ENCODE data around the gene LGALS16. TPM values are rescaled to one million over a fixed set of nuclear protein-coding genes. Genes with fewer than 3 reads are reported as not detected.
"Not testable (repeated sequence)": the region's sequence is repeated elsewhere in the genome, so short reads cannot be mapped to it uniquely, and the experiment has no call there.

LGALS16 gene
- not detected for total RNA-seq

DNA sequence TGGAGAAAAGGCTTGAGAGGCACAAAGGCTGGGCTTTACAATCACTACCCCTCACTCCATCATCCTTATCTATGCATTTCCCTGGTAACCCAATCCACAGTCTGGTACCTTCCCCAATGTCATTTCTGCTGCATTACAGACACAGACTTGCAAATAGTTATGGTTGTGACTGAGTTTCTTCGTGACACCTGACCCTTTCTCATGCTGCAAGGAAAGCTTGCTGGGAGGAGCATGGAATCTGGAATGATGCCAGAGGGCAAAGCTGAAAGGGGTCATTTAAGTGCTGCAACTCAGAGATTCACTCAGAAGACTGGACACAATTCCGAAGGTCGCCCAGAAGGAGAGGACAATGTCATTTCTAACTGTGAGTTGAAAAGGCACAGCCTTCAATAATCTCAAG is at the start of gene LGALS16:
Gene LGALS16, plus strand, starts transcription at position 301 of the 400 bp plus-strand sequence. Its CDS starts 49 bp downstream, at position 350.
- ATAC-seq: no peak

DNA sequence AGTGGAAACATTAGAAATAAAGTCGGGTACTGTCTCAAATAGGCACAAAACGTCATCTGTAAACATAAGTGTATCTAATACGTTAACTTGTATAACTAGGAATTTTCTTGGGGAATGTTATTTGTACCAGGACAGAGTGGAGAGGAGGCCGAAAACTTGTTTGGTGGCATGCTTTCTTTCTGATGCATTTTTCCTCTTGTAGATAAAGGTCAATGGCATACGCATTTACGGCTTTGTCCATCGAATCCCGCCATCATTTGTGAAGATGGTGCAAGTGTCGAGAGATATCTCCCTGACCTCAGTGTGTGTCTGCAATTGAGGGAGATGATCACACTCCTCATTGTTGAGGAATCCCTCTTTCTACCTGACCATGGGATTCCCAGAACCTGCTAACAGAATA is 48.7 kb upstream of the LGALS16 start:
- ATAC-seq: no peak

DNA sequence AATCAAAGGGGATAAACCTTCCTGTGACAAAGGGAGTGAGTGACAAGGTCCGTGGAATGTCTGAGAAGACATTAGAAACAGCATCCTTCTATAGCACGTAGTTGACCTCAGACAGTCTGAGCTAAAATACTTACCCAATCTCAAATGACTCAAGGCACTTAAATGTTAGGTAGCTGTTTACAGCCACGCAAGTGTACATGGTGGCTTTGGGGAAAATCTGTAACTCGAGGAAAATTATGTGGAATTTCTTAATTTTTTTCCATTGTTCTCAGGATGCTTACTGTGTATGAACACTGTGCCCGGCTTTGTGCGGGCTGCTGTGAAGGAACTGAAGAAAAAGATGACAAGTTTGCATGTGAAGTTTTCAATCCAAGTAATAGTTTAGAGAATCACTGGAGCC is 48.2 kb upstream of the LGALS16 start:
- ATAC-seq: no peak

DNA sequence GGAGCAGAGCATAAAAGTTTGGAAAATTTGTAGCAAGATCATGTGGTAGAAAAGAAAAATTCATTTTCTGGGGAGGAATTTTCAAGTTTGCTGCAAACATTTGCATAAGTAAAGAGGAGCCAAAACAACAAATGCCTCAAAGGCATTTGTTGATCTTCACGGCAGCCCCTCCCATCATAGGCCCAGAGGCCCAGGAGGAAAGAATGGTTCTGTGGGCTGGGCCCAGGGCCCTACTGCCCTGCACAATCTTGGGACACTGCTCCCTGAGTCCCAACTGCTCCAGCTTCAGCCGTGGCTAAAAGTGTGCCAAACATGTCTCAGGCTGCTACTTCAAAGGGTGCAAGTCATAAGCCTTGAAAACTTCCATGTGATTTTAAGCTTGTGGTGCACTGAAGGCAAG is 42.1 kb upstream of the LGALS16 start:
- ATAC-seq: no peak

DNA sequence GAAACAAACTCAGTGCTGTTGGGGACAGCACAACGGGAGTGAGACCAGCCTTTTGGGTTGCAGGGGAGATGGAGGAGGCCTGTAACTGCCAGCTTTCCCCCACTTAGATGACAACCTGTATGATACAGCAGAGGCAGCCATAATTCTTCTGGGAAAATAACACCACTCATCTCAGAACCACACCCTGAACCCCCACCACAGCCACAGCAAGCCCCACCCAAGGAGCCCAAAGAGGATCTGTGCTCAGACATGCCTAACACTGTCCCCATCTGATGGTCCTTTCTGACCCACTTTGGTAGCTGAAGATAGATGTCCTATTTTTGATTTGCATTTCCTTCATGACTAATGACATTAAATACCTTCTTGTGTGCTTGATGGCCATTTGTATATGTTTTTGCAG is 38.0 kb upstream of the LGALS16 start:
- no peak for ATAC-seq

GRCh38 chr19:39623946-39624345 is 31.8 kb upstream of the LGALS16 start:
- ATAC-seq: no peak

DNA sequence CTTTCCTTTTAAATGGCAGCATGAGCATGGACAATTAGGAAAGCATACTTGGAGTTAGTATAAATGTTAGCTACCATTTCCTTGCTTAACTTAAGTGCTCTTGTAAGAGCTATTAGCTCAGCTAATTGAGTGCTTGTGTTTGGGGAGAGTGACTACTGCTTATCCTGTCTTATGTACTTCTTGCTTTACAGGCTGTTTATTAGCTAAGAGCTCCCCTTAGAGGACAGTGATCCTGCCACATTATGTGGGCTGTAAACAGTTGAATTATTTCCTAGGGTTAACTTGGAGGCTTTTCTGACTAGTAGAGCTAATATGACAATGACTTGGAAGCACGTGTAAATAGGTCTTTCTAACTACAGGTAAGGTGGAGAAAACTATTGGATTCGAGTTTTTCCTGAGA is 28.1 kb upstream of the LGALS16 start:
- ATAC-seq: not testable (repeated sequence)

DNA sequence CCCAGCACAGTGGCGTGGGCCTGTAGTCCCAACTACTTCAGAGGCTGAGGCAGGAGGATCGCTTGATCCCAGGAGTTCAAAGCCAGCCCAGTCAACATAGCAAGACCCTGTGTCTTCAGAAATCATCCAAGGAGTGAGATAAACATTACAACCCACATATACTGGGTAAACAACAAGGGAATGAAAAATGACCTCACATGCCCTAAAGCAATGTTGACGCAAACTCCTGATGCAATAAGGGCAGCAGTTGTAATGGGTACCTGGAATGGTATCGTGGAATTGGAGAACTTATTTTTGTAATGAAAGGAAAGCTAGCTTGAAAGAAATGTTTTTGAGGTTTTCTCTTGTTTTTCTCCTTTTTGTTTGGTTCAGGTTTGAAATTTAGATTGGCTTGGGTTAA is 24.5 kb upstream of the LGALS16 start:
- no peak for ATAC-seq

DNA sequence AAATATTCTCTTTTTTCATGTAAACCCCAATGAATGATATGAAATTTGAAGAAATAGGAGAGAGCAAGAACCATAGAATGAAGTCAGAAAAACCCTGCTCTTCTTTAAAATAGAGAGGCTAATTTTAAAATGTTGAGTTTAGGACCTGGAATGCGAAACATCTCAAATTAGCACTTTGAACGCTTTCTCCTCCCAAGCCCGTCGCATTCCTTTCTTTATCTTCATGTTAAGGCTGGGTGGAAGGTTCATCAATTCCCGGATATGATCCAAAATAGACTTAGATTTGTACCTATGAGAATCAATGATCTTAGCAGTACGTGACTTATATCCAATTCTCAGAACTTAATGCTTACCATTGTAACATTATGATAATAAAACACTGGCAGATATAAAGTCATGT is 24.1 kb upstream of the LGALS16 start:
- ATAC-seq: no peak

- no peak for ATAC-seq
Measured at GRCh38 chr19:39637891-39638290, 17.8 kb upstream of the LGALS16 start.

DNA sequence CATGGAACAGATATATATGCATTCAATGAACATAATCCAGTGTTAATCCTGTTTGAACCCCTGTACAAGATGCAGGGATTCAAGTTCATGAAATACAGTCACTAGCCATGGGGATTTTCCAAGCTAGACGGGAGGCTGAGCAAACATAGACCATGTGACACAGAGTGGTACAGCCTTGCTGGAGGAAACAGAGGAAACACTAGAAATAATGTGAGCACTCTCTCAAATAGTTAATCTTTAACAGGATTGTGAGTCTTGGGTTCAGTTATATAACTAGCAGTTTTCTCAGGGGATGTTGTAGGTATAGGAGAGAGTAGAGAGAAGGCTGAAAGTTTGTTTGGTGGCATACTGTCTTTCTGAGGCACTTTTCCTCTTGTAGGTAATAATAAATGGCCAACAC is 13.9 kb upstream of the LGALS16 start:
- no peak for ATAC-seq

GRCh38 chr19:39643591-39643990 is 12.1 kb upstream of the LGALS16 start:
- ATAC-seq: no peak

DNA sequence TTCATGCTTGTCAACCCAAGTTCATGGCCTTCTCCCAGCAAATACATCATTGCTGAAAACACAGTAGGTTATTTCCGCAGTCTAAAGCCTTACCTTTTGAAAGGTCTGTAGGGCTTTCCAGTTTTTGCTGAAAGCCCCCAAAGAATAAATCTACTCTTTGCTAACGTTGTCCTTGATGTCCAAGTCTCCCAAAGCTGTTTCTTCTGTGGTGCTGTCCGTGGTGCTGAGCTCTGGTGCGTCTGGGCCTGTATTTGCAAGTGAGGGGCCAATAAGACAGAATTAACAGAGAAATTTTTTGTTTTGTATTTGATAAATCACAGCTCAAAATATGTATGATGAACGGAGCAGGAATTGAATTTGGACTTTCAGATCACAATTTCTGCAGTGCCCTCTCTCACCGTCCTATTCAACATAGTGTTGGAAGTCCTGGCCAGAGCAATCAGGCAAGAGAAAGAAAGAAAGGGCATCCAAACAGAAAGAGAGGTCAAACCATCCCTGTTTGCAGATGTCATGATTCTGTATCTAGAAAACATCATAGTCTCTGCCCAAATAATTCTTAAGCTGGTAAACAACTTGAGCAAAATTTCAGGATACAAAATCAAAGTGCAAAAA is 9.8 kb upstream of the LGALS16 start:
- no peak for ATAC-seq

GRCh38 chr19:39647918-39648317 is 7.8 kb upstream of the LGALS16 start:
- ATAC-seq: no peak

GRCh38 chr19:39659791-39660190 is 4.1 kb downstream of the LGALS16 start:
- no peak for ATAC-seq

DNA sequence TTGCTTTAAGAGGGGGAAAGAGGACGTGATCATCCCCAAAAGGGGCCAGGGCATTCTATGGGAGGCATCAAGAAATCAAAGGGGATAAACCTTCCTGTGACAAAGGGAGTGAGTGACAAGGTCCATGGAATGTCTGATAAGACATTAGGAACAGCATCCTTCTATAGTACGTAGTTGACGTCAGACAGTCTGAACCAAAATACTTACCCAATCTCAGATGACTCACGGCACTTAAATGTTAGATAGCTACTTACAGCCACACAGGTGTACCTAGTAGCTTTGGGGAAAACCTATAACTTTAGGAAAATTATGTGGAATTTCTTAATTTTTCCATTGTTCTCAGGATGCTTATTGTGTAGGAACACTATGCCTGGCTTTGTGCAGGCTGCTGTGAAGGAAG is 4.9 kb downstream of the LGALS16 start:
- no peak for ATAC-seq

DNA sequence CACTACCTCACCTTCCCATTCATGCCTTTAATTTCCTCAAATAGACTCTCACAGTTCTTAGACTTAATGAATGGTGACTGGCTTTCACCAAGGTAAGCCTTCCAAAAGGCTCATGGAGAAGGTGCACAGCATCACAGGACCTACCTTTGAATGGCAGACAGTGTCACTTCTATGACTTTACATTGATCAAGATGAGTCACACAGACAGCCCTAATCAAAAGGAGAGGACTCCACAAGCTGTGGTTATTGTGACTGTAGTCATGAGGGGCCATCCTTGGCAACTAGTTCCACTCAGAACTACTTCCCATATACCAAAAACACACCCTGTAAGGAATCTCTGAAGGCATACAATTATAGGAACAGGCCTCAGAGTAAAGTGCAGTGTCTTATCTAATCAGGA is 5.9 kb downstream of the LGALS16 start:
- no peak for ATAC-seq

DNA sequence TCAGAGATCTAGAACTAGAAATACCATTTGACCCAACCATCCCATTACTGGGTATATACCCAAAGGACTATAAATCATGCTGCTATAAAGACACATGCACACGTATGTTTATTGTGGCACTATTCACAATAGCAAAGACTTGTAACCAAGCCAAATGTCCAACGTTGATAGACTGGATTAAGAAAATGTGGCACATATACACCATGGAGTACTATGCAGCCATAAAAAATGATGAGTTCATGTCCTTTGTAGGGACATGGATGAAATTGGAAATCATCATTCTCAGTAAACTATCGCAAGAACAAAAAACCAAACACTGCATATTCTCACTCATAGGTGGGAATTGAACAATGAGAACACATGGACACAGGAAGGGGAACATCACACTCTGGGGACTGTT is 14.1 kb downstream of the LGALS16 start:
- not testable (repeated sequence) for ATAC-seq

DNA sequence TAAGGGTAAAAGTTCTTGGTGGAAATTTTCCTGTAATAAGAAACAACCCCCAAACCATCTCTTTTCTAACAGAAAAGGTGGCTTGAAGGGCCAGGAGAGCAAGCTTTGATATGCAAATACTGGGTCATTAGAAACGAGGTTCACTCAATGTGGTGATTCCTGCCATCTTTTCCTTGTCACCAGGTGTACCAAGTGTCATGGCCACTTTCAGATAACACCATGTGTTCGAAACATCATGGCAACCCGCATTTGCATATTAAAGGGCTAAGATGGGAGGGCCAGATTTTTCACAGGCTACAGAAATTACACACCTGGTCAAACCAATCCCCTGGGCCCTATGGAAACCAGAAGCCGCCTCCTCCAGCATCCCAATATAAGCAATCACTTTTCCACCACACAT is 15.3 kb downstream of the LGALS16 start:
- no peak for ATAC-seq

- ATAC-seq: peak; percentile 66
Measured at GRCh38 chr19:39671739-39672363, 16.1 kb downstream of the LGALS16 start.

GRCh38 chr19:39672473-39672872 is 16.8 kb downstream of the LGALS16 start:
- no peak for ATAC-seq

DNA sequence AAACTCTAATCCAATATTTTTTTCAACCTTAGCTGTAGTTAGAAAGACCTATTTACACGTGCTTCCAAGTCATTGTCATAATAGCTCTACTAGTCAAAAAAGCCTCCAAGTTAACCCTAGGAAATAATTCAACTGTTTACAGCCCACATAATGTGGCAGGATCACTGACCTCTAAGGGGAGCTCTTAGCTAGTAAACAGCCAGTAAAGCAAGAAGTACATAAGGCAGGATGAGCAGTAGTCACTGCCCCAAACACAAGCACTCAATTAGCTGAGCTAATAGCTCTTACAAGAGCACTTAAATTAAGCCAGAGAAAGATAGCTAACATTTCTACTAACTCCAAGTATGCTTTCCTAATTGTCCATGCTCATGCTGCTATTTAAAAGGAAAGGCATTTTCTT is 18.1 kb downstream of the LGALS16 start:
- not testable (repeated sequence) for ATAC-seq

GRCh38 chr19:39676004-39676403 is 20.3 kb downstream of the LGALS16 start:
- no peak for ATAC-seq

DNA sequence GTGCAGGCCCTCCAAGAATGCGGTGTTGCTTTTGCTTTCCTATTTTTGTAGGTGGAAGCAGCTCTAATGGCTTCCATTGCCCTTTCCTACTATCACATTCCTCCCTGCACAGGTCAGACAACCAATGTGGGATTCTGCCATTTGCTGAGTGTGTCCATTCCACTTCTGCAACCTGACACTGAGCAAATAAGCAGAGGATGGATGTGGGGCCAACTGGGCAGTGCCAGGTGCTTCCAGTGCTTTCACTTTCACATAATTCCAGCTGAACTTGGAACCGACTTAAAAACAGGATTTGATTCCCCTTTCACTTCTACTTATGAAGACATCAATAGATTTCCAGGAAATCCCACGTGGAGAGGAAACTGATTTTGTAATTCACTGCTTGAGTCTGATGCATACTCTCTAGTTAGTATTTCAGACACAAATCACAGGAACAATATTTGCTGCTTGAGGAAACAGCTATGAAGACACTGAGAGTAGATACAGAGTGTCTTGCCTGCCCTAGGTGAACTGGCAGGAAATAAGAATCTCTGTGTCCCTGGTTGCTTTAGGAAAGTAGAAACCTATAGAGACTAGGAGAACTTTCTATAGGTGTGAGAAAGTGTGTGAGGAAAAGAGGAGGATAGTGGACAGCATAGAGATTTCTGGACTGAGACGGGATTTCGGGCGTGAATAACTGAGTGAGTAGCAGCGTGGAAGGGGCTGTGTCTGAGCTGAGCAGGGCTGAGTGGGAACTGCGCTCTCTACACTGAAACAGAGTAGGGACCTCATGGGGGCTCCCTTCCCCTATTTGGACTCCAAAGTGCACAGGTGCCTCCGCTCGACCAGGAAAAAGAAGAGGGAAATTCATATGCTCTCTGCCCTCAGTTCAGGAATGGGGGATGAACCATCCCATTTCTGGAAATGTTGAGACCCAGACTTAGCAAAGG is 22.5 kb downstream of the LGALS16 start:
- no peak for ATAC-seq
